Stimulated activated naive CD8-positive, alpha-beta T cell treated with anti-CD3 and anti-CD28 coated beads, Interleukin-15, Interleukin-2, amounts not matched to agents 100 ng/mL and 50 ng/mL, for 24 hours (primary cell): ENCODE data around the gene ITIH4.

Experiments
- H3K27ac Mint-ChIP-seq: one replicate; pipeline ENCODE4 v1.8.0; 2021; ENCODE audit warnings: mild to moderate bottlenecking, mixed read lengths
- H3K27me3 Mint-ChIP-seq: one replicate; pipeline ENCODE4 v1.8.0; 2021; ENCODE audit warnings: mixed read lengths
- H3K36me3 Mint-ChIP-seq: one replicate; pipeline ENCODE4 v1.8.0; 2021; ENCODE audit warnings: low read depth, mixed read lengths
- H3K4me1 Mint-ChIP-seq: one replicate; pipeline ENCODE4 v1.8.0; 2021; ENCODE audit warnings: low read depth, mixed read lengths
- H3K4me3 Mint-ChIP-seq: one replicate; pipeline ENCODE4 v1.8.0; 2021; ENCODE audit warnings: mild to moderate bottlenecking, mixed read lengths
- H3K9me3 Mint-ChIP-seq: one replicate; pipeline ENCODE4 v1.8.0; 2021; ENCODE audit warnings: mixed read lengths

Gene ITIH4

DNA sequence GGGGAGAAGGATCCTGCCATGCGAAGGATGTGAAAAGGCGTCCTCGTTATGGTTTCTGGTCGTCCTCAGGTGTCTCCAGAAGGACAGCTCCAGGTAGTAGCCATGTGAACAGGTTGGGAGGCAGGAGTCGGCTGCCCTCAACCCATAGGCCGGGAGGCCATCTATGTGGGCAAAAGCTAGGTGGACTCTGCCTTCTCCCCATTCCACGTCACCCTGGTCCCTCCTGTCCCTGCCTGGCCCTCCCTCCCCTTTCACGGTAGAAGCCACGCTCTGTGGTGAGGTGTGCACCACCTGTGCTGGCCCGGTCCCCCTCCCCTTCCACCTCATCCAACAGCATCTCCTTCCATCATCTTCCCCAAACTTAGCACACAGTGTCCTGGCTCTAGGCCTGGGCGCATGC, 19.5 kb downstream of the ITIH4 start:
- Mint-ChIP-seq H3K27me3 (no peaks in the 10 kb centered on the region), H3K36me3 (no peaks in the 10 kb centered on the region), H3K27ac (no peak overlapping the region), H3K4me1 (no peaks in the 10 kb centered on the region), H3K9me3 (no peaks in the 10 kb centered on the region), H3K4me3 (no peak overlapping the region)

DNA sequence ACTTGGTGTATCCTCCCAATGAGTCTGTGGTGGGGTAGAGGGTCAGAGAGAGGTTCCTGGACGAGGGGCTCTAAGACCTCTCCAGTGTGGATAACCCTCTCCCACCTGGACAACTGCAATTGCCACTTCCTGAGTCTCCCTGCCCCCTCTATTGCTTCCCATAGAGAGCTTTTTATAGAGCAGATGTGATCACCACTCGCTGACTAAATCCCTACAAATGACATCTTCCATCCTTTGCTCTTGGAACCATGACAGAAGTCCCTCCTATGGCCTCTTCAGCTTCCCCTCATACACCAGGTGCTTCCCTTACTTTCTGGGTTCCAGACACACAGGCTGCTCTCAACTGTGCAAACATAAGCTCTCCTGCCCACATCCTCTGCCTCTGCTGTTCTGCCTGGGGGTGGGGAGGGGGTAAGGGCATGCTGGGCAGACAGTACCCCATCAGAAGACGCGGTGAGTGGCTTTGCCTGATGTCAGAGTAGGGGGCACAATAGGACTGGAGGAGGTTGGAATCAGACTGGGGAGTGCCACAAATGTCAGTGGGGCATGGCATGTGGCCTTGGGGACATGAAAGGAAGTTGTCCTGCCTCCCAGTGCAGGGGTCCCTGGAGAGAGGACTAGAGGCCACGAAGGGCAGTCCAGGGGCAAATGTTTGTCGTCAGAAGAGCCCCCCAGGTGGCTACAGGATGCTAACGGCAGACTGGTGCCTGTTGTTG, 20.7 kb downstream of the ITIH4 start:
- no peaks in the 10 kb centered on the region for H3K4me1 Mint-ChIP-seq
- H3K4me3 Mint-ChIP-seq, result no peak overlapping the region
- H3K9me3 Mint-ChIP-seq, result no peaks in the 10 kb centered on the region
- no peak overlapping the region for H3K27ac Mint-ChIP-seq
- no peaks in the 10 kb centered on the region for H3K36me3 Mint-ChIP-seq
- H3K27me3 Mint-ChIP-seq, result no peaks in the 10 kb centered on the region

DNA sequence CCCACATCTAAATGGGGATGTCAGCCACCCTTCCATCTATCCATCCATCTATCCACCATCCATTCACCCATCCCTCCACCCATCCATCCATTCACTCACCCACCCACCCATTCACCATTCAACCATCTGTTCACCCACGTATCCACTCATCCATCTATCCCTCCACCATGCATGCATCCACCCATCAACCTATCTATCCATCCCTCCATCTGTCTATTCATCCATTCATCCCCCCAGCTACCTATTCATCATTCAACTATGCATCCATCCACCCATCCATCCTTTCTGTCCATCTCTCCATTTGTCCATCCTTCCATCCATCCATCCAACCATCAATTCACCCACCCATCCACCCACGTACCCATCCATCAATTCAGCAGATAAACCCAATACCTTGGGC, 21.3 kb downstream of the ITIH4 start:
- Mint-ChIP-seq H3K36me3 (no peaks in the 10 kb centered on the region), H3K27me3 (no peaks in the 10 kb centered on the region), H3K9me3 (no peaks in the 10 kb centered on the region), H3K4me1 (no peaks in the 10 kb centered on the region), H3K4me3 (no peak overlapping the region), H3K27ac (no peak overlapping the region)

DNA sequence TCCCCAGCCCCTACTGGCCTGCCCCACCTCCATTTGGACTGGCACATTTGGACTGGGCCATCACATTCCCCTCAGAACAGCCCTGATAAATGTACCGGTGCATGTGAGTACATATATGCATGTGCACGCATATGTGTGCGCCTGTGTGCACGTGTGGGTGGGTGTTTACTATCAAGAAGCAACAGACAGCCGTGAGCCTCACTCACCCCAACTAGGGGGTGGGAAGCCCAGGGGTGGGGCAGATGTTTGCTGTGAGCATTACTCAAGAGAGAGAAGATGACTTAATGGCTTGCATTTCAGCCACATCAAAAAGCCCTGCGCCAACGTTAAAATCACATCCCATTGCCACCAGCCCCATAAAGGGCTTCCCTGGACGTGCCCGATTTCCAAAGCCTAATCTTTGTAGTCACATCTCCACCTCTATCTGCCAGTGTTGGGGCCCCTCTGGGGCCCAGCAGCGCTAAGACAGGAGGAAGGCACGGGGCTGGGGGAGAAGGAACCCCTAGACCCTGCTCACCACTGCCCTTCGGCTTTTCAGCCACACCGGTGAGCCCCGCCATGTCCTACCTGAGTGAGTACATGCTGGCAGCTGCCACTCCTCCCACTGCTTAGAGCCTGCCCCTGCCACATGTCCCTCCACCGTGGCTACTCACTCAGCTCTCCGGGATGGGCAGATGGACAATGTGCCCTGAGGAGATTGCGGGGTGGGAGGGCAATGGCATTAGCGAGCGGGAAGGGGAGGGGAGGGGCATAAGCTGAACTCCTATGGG, 25.0 kb downstream of the ITIH4 start:
- no peaks in the 10 kb centered on the region for H3K9me3 Mint-ChIP-seq
- H3K4me1 Mint-ChIP-seq, result no peaks in the 10 kb centered on the region
- H3K36me3 Mint-ChIP-seq, result no peaks in the 10 kb centered on the region
- no peak overlapping the region for H3K4me3 Mint-ChIP-seq
- no peak overlapping the region for H3K27ac Mint-ChIP-seq
- no peaks in the 10 kb centered on the region for H3K27me3 Mint-ChIP-seq

DNA sequence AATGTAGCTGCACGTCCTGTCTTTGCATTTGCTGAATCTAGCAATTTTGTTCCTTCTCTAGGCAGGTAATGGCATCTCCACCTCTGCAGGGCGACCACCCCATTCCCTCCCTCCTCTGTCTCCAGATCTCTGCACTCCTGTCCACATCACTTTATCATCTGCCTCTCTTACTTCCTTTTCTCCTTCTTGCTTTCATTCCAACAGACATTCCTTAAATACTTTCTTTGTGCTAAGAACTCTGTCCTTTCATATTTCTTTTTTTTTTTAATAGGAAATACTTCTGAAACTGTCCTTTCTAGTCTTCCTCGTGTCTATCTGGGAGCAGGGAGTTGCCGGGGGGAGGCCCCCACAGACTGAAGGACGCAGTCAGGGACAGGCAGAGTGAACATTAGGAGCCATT, 28.6 kb downstream of the ITIH4 start:
- no peaks in the 10 kb centered on the region for H3K27me3 Mint-ChIP-seq
- H3K4me3 Mint-ChIP-seq, result no peak overlapping the region
- no peaks in the 10 kb centered on the region for H3K4me1 Mint-ChIP-seq
- no peak overlapping the region for H3K27ac Mint-ChIP-seq
- H3K9me3 Mint-ChIP-seq, result no peaks in the 10 kb centered on the region
- H3K36me3 Mint-ChIP-seq, result no peaks in the 10 kb centered on the region

DNA sequence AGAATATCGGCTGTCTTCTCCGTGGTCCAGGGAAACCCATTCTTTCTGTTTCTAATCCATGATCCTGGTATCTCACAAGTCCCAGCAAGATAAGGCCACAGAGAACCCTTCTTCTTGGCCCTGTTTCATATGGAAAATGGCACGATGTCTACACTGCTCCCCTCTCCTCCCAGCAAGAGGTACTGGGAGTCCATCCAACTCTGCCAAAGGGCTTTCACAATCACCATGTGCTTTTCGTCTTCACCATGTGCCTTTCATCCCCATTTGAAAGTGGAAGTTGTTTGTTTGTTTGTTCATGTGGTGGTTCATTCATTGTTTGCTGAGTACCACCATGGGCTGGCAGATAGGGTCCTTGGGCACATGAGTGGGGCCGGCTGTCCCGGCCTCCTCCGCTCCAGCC, 30.4 kb downstream of the ITIH4 start:
- Mint-ChIP-seq H3K27me3 (no peaks in the 10 kb centered on the region), H3K9me3 (no peaks in the 10 kb centered on the region), H3K36me3 (no peaks in the 10 kb centered on the region), H3K4me3 (no peak overlapping the region), H3K27ac (no peak overlapping the region), H3K4me1 (no peaks in the 10 kb centered on the region)

DNA sequence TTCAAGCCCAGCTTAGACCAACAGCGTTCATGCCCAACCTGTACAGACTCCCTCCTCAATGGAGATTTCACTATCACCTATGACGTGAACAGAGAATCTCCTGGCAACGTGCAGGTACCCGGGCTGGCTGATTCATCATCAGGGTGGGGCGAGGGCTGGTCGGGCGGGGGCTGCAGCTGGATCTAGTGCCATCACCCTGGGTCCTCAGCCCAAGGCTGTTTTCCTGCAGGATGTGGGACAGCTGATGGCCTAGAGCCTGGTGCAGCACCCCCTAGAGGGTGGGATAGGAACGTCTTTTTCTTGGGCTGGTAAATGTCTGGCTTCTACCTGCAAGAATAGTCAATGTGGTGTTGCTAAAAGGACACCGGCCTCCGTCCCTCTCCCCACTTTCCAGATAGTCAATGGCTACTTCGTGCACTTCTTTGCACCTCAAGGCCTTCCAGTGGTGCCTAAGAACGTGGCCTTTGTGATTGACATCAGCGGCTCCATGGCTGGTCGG, 31.4 kb downstream of the ITIH4 start:
- Mint-ChIP-seq H3K27me3 (no peaks in the 10 kb centered on the region), H3K9me3 (no peaks in the 10 kb centered on the region), H3K4me3 (no peak overlapping the region), H3K36me3 (no peaks in the 10 kb centered on the region), H3K27ac (no peak overlapping the region), H3K4me1 (no peaks in the 10 kb centered on the region)

DNA sequence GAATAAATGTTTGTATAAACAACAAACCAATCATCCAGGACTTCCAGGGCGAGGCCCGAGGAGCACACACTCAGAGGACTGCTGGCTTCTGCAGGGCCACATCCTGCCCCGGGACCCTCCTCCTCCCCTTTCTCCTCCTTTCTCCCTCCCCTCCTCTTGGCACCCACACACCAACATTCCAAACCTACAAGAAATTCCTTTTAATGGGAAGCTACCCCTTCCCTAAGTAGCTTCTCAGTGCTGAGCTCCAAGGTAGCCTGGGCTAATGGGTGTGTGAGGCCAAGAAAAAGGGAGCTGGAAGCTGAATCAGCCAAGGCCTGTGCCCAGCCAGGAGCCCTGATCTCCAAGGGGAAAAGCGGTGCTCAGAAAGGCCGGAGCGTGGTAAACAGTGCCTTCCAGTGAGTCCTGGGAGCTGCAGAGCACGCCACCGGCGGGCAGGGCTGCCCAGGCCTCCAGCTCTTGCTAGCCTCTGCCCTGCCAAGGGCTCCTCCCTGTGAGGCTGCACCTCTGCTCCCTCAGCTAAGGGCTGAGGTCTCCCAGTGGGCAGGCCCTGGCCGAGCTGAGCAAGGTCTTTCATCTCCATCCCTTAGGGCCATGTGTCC, 32.0 kb downstream of the ITIH4 start:
- Mint-ChIP-seq H3K9me3 (no peaks in the 10 kb centered on the region), H3K4me3 (no peak overlapping the region), H3K27ac (no peak overlapping the region), H3K27me3 (no peaks in the 10 kb centered on the region), H3K36me3 (no peaks in the 10 kb centered on the region), H3K4me1 (no peaks in the 10 kb centered on the region)

DNA sequence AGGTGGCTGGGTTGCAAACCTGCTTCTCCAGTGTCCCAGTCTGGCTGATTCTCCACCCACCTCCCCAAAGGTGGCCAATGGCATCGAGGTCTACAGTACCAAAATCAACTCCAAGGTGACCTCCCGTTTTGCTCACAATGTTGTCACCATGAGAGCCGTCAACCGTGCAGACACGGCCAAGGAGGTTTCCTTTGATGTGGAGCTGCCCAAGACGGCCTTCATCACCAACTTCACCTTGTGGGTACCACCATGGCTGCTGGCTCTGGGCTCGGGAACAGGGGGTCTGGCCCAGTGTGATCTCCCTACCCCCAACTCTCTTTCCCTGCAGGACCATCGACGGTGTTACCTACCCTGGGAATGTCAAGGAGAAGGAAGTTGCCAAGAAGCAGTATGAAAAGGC, 34.1 kb downstream of the ITIH4 start:
- H3K4me3 Mint-ChIP-seq, result no peak overlapping the region
- no peaks in the 10 kb centered on the region for H3K27me3 Mint-ChIP-seq
- no peak overlapping the region for H3K27ac Mint-ChIP-seq
- H3K36me3 Mint-ChIP-seq, result no peaks in the 10 kb centered on the region
- no peaks in the 10 kb centered on the region for H3K4me1 Mint-ChIP-seq
- no peaks in the 10 kb centered on the region for H3K9me3 Mint-ChIP-seq

DNA sequence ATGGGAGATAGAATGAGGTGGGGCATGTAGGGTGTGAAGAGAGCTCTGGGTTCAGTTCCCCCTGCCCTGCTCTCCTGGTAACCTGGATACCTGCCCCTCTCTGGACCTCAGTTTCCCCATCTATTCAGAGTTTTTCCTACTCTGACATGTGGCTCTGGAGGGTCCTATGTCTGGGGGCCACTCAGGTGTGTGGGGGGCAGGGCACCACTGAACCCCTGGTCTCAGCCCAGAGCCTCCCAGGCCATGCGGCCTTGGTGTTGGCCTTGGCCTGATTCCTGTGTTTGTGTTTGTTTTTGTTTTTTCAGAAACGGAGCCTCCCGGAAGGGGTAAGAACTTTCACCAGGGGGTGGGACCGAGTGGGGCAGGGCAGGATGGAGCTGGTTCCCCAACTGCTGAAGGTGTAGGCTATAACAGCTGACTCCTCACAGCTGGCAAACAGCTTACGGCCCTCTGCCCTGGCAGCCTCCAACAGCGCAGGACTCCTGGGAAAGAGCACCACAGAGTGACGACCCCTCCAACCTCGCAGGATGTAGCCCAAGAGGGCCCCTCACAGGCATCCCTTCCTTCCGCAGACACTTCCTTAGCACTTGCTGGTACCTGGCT, 35.1 kb downstream of the ITIH4 start:
- Mint-ChIP-seq H3K4me3 (no peak overlapping the region), H3K27me3 (no peaks in the 10 kb centered on the region), H3K9me3 (no peaks in the 10 kb centered on the region), H3K27ac (no peak overlapping the region), H3K4me1 (no peaks in the 10 kb centered on the region), H3K36me3 (no peaks in the 10 kb centered on the region)

DNA sequence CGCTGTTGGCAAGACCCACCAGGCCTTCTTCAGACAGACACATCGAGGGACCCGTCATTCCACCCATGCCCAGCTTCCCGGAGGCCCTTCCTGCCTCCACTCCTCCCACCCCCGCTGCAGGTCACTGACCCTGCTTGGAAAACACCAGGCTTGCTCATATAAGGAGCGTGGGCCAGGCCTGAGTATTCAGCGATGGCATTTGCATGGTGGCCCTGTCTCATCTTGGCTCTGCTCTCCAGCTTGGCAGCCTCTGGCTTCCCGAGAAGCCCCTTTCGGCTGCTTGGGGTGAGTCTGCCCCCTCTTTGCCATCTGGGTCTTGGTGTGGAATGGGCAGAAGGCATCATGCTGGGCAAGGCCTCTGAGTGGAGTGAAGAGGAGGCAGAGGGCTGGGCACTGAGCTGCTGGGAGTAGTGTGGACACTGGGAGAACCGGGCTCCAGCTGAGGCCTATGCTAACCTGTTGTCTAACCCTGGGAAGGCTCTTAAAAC, 35.8 kb downstream of the ITIH4 start, which contains the start of gene ITIH3:
Gene ITIH3, plus strand, starts transcription at position 185 of the 488 bp plus-strand sequence. Its CDS starts 8 bp downstream, at position 193.
- no peaks in the 10 kb centered on the region for H3K36me3 Mint-ChIP-seq
- H3K27ac Mint-ChIP-seq, result no peak within 1 kb of the TSS
- H3K27me3 Mint-ChIP-seq, result no peaks in the 10 kb centered on the region
- H3K9me3 Mint-ChIP-seq, result no peaks in the 10 kb centered on the region
- H3K4me3 Mint-ChIP-seq, result no peak within 1 kb of the TSS
- no peaks in the 10 kb centered on the region for H3K4me1 Mint-ChIP-seq

DNA sequence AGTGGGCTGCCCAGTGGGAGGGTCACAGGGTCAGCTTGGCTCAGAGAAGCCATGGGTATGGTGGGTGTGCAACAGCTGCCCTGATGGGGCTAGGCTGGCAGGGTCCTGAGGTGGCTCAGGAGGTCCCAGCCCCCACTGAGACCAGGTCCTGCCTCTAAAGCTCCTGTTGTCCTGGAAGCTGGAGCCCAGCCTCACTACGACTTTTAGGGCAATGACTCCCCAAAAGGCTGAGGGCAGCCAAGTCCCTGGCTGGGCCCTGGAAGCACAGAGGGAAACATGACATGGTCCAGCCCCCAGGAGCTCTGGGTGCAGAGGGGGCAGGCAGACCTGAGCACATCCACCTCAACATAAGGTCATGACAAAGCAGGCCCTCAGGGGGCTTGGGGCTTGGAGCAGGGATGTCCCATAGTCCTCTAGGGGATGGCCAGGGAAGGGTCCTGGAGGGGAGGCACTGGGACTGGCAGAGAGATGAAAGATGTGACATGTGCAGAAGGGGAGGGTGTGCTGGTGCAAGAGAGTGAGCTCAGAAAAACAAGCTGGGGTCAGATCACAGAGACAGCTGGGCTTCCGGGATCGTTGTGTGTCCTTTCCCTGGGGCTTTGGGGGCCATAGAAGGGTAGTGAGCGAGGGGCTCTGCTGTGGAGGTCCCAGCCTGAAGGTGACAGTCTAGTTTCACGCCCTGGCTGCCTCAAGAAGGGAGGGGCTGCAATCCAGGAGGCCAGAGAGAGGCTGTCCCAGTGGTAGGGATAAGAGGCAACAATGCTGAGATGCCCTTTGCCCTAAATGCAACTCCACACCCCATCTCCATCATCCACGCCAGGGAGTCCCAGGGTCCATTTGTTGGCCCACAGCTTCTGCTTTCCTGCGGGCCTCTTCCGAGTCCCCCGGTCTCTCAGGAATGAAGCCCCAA, 36.5 kb downstream of the ITIH4 start:
- no peaks in the 10 kb centered on the region for H3K36me3 Mint-ChIP-seq
- H3K27me3 Mint-ChIP-seq, result no peaks in the 10 kb centered on the region
- no peak overlapping the region for H3K4me3 Mint-ChIP-seq
- no peaks in the 10 kb centered on the region for H3K9me3 Mint-ChIP-seq
- no peaks in the 10 kb centered on the region for H3K4me1 Mint-ChIP-seq
- no peak overlapping the region for H3K27ac Mint-ChIP-seq

DNA sequence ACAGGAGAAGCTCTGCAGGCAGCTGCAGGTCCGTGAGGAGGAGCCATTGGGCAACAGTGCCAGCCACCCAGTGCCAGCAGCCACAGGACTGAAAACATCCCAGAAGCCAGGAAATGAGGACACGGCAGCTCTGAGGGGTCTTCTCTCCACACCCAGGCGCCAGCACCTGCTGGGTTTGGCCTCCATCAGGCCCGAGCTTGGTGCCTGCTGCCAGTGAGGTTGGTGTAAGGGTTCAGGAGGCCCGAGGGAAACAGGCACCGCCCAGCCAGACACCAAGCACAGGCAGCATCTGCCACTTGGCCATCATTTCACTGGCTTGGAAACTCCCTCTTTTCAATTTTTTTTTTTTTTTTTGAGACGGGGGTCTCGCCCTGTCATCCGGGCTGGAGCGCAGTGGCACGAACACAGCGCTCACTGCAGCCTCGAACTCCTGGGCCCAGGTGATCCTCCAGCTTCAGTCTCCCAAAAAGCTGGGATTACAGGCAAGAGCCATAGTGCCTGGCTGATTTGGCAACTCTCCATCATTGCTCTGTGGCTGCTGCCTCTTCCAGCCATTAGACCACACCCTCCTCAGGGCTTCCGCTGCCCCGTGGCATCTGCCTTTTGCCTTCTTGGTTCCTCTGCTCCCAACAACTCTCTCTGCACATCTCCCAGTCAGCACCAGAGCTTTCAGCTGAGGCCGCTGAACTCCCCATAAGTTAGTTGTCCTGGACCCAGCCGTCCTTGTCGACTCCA, 37.3 kb downstream of the ITIH4 start:
- Mint-ChIP-seq H3K4me1 (no peaks in the 10 kb centered on the region), H3K27ac (no peak overlapping the region), H3K4me3 (no peak overlapping the region), H3K36me3 (no peaks in the 10 kb centered on the region), H3K9me3 (no peaks in the 10 kb centered on the region), H3K27me3 (no peaks in the 10 kb centered on the region)

DNA sequence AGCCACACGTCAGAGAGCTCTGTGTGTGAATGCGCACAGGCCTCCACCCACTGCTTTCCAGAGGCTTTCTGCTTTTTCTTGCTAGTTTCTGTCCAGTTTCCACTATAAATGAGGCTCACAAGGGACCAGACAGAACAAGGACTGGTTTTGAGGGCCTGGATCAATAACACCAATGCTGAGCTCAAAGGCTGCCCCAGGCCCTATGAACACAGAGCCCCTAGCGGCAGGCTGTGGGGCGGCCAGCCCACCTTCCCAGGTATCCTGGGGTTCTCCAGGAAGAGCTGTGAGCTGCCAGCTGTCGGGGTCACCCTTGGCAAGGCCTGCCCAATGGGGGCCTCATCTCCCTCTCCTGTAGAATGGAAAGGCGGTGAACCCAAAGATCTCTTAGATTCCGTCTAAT, 38.1 kb downstream of the ITIH4 start:
- Mint-ChIP-seq H3K36me3 (no peaks in the 10 kb centered on the region), H3K9me3 (no peaks in the 10 kb centered on the region), H3K4me1 (no peaks in the 10 kb centered on the region), H3K27me3 (no peaks in the 10 kb centered on the region), H3K4me3 (no peak overlapping the region), H3K27ac (no peak overlapping the region)
